ENCODE results near the gene NFE2L1. TPM values are rescaled to one million over a fixed set of nuclear protein-coding genes. Genes with fewer than 3 reads are reported as not detected.
"Not testable (repeated sequence)": the region's sequence is repeated elsewhere in the genome, so short reads cannot be mapped to it uniquely, and the experiment has no call there.

NFE2L1 gene
- total RNA-seq, 2 donors from 2014 or later, result 39.4 to 74.2 TPM

- peaks cover 0 to 6% of the 10 kb centered on the region in 2 donors for H3K36me3 ChIP-seq (replicated peaks in 1 of 2; ENCODE audit: insufficient read depth in 1 of 2, low read depth in 2 of 2)
- no peak overlapping the region for H3K27ac ChIP-seq
- peaks cover 12% of the 10 kb centered on the region for H3K4me1 ChIP-seq
- no peaks in the 10 kb centered on the region for H3K9me3 ChIP-seq
- intact Hi-C loops (cut with DNase I), result no loop called here
- ATAC-seq (peak; percentile 12), DNase-seq (no peak)
- no peaks in the 10 kb centered on the region for H3K27me3 ChIP-seq
- TF ChIP-seq, protein P1, sequence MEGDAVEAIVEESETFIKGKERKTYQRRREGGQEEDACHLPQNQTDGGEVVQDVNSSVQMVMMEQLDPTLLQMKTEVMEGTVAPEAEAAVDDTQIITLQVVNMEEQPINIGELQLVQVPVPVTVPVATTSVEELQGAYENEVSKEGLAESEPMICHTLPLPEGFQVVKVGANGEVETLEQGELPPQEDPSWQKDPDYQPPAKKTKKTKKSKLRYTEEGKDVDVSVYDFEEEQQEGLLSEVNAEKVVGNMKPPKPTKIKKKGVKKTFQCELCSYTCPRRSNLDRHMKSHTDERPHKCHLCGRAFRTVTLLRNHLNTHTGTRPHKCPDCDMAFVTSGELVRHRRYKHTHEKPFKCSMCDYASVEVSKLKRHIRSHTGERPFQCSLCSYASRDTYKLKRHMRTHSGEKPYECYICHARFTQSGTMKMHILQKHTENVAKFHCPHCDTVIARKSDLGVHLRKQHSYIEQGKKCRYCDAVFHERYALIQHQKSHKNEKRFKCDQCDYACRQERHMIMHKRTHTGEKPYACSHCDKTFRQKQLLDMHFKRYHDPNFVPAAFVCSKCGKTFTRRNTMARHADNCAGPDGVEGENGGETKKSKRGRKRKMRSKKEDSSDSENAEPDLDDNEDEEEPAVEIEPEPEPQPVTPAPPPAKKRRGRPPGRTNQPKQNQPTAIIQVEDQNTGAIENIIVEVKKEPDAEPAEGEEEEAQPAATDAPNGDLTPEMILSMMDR (IDR thresholded peaks at IDR 0.05), result peak in 1 of 7 experiments; percentile 13
- TF ChIP-seq POLR2A (IDR thresholded peaks at IDR 0.05), result no peak
- 70 to 78% methylated on average over 3 of the region's 3 CpGs for WGBS, 2 donors
- no peak overlapping the region for H3K4me3 ChIP-seq
Observed at GRCh38 chr17:48068491-48068961, 20.4 kb downstream of the NFE2L1 start.

DNA sequence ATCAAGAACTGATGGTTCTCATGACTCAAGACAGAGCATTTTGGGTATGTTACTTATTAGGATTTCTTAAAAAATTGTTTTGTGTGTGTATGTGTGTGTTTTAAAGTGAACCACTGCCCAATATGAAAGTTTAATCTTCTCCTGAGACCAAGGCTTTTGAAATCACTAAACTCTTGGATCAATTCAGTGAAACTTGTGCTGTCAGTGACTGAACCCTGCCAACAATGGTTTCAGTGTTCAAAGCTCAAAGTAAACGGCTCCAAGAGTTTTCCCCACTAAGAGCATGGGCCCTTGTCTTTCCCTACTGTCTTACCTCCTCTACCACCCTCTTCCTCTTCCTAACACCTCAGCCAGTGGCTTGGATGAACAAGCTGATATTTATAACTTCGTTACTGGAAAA is 22.0 kb downstream of the NFE2L1 start:
- intact Hi-C loops (cut with DNase I), result loop anchor here (5.0 kb wide), 1 partner anchor 38 kb away; no protein-coding TSS in a partner anchor
- Histone ChIP-seq H3K36me3 (replicated peaks in 1 of 2; ENCODE audit: insufficient read depth in 1 of 2, low read depth in 2 of 2) (peaks cover 0 to 4% of the 10 kb centered on the region in 2 donors), H3K4me1 (peaks cover 4% of the 10 kb centered on the region), H3K27me3 (no peaks in the 10 kb centered on the region), H3K27ac (no peak overlapping the region), H3K9me3 (no peaks in the 10 kb centered on the region), H3K4me3 (no peak overlapping the region)
- TF ChIP-seq POLR2A (IDR thresholded peaks at IDR 0.05), result no peak
- TF ChIP-seq, protein P1 (IDR thresholded peaks at IDR 0.05), result no peak
- no peak for ATAC-seq
- DNase-seq, result no peak
- 40 to 62% methylated on average over 2 of the region's 2 CpGs for WGBS, 2 donors

GRCh38 chr17:48071654-48072053 is 23.5 kb downstream of the NFE2L1 start:
- Histone ChIP-seq H3K4me3 (no peak overlapping the region), H3K27ac (no peak overlapping the region), H3K36me3 (replicated peaks in 1 of 2; ENCODE audit: insufficient read depth in 1 of 2, low read depth in 2 of 2) (peaks cover 0 to 6% of the 10 kb centered on the region in 2 donors), H3K4me1 (no peaks in the 10 kb centered on the region), H3K27me3 (no peaks in the 10 kb centered on the region), H3K9me3 (no peaks in the 10 kb centered on the region)
- 56 to 72% methylated on average over 2 of the region's 2 CpGs for WGBS, 2 donors
- intact Hi-C loops (cut with DNase I), result loop anchor here (5.0 kb wide), 1 partner anchor 39 kb away; no protein-coding TSS in a partner anchor
- ATAC-seq, result no peak
- DNase-seq, result no peak
- TF ChIP-seq, protein P1 (IDR thresholded peaks at IDR 0.05), result no peak
- no peak for TF ChIP-seq POLR2A (IDR thresholded peaks at IDR 0.05)

DNA sequence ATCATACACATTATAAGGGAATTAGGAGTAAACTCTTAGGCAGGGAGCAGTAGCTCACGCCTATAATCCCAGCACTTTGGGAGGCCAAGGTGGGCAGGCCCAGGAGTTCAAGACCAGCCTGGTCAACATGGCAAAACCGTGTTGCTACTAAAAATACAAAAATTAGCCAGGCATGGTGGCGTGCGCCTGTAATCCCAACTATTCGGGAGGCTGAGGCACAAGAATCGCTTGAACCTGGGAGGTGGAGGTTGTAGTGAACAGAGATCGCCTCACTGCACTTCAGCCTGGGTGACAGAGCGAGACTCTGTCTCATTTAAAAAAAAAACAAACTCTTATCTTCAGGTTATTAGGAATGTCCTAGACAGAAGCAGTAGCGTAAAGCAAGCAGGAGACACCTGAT is 24.7 kb downstream of the NFE2L1 start:
- not testable (repeated sequence) for ATAC-seq; H3K27me3 ChIP-seq; H3K4me1 ChIP-seq; H3K36me3 ChIP-seq (replicated peaks in 1 of 2; ENCODE audit: insufficient read depth in 1 of 2, low read depth in 2 of 2); H3K27ac ChIP-seq; H3K9me3 ChIP-seq; H3K4me3 ChIP-seq; DNase-seq
- intact Hi-C loops (cut with DNase I), result loop anchor here (5.0 kb wide), 1 partner anchor 41 kb away; no protein-coding TSS in a partner anchor
- WGBS, 2 donors, result 90 to 92% methylated on average over 9 of the region's 9 CpGs

- H3K4me3 ChIP-seq; H3K27me3 ChIP-seq; DNase-seq; H3K4me1 ChIP-seq; H3K27ac ChIP-seq; H3K9me3 ChIP-seq; H3K36me3 ChIP-seq (replicated peaks in 1 of 2; ENCODE audit: insufficient read depth in 1 of 2, low read depth in 2 of 2); ATAC-seq: not testable (repeated sequence)
- intact Hi-C loops (cut with DNase I), result loop anchor here (5.0 kb wide), 1 partner anchor 41 kb away; no protein-coding TSS in a partner anchor
- WGBS, 2 donors, result 93 to 94% methylated on average over 5 of the region's 5 CpGs
Observed at GRCh38 chr17:48073566-48074094, 25.5 kb downstream of the NFE2L1 start.
